ENCODE results near the gene IFI44L.

IFI44L gene

GRCh38 chr1:78619803-78620579, at the start of gene IFI44L:
TSS of gene IFI44L (plus strand) at chr1:78620448. CDS start at chr1:78627916, 7,468 bp downstream.
- DNase-seq, result peak; percentile 79

- DNase-seq, result no peak
Observed at GRCh38 chr1:78570539-78570938, 49.7 kb upstream of the IFI44L start.

- DNase-seq, result no peak
Observed at GRCh38 chr1:78577257-78578100, 42.8 kb upstream of the IFI44L start.

GRCh38 chr1:78586572-78586971, 33.7 kb upstream of the IFI44L start:
- DNase-seq, result no peak

- no peak for DNase-seq
Observed at GRCh38 chr1:78587211-78587610, 33.0 kb upstream of the IFI44L start.

GRCh38 chr1:78591971-78592370, 28.3 kb upstream of the IFI44L start:
- DNase-seq, result no peak

GRCh38 chr1:78599294-78599693, 21.0 kb upstream of the IFI44L start:
- DNase-seq, result no peak

- no peak for DNase-seq
Observed at GRCh38 chr1:78601068-78601467, 19.2 kb upstream of the IFI44L start.

GRCh38 chr1:78603206-78603605, 17.0 kb upstream of the IFI44L start:
- no peak for DNase-seq

- DNase-seq, result no peak
Observed at GRCh38 chr1:78604643-78605042, 15.6 kb upstream of the IFI44L start.

GRCh38 chr1:78606274-78606673, 14.0 kb upstream of the IFI44L start:
- no peak for DNase-seq

GRCh38 chr1:78607334-78607927, 12.8 kb upstream of the IFI44L start:
- no peak for DNase-seq

GRCh38 chr1:78607944-78608343, 12.3 kb upstream of the IFI44L start:
- DNase-seq, result no peak

GRCh38 chr1:78617615-78618026, 2.6 kb upstream of the IFI44L start:
- peak; percentile 24 for DNase-seq

- no peak for DNase-seq
Observed at GRCh38 chr1:78619032-78619431, 1.2 kb upstream of the IFI44L start.

- no peak for DNase-seq
Observed at GRCh38 chr1:78619446-78619802, 824 bp upstream of the IFI44L start.

- no peak for DNase-seq
Observed at GRCh38 chr1:78620666-78621065, 418 bp downstream of the IFI44L start.

- no peak for DNase-seq
Observed at GRCh38 chr1:78622548-78622947, 2.3 kb downstream of the IFI44L start.

GRCh38 chr1:78624035-78624434, 3.8 kb downstream of the IFI44L start:
- no peak for DNase-seq

- no peak for DNase-seq
Observed at GRCh38 chr1:78627321-78627720, 7.1 kb downstream of the IFI44L start.

- no peak for DNase-seq
Observed at GRCh38 chr1:78630600-78630999, 10.4 kb downstream of the IFI44L start.

GRCh38 chr1:78633209-78633608, 13.0 kb downstream of the IFI44L start:
- DNase-seq, result no peak

GRCh38 chr1:78640462-78640861, 20.2 kb downstream of the IFI44L start:
- DNase-seq, result no peak

- DNase-seq, result no peak
Observed at GRCh38 chr1:78641558-78641957, 21.3 kb downstream of the IFI44L start.
